Lung (tissue), 12 donors: Measurements from ENCODE around the gene GALNT10. TPM values are rescaled to one million over a fixed set of nuclear protein-coding genes. Genes with fewer than 3 reads are reported as not detected.

Experiments
- ATAC-seq: fragments of 200-7000 bp; cut with Tn5 transposase; one replicate; pipeline ENCODE4 v1.9.1; 2020; ENCODE audit warnings: moderate number of reproducible peaks; ENCODE audit not compliant: insufficient read depth, low FRiP score
- DNase-seq, 3 donors: peaks; one replicate each; pipeline ENCODE4 v3.0.0-alpha.2; 2013 to 2017
- H3K27ac ChIP-seq, 2 donors: one replicate each; pipeline ENCODE4 v1.5.1; 2013; ENCODE audit warnings: mild to moderate bottlenecking in 2 of 2, moderate library complexity in 2 of 2, control low read depth in 1 of 2, inconsistent platforms in 1 of 2, low read depth in 1 of 2, low read length in 1 of 2
- H3K27me3 ChIP-seq, 3 donors: one replicate each; pipeline ENCODE4 v1.5.1; 2013; ENCODE audit warnings: low read length in 2 of 3; ENCODE audit not compliant: control insufficient read depth in 3 of 3, insufficient read depth in 3 of 3
- H3K36me3 ChIP-seq, 4 donors: one replicate each; pipeline ENCODE4 v1.5.1; 2013; ENCODE audit warnings: low read length in 4 of 4, mild to moderate bottlenecking in 1 of 4, moderate library complexity in 1 of 4; ENCODE audit not compliant: control insufficient read depth in 4 of 4, insufficient read depth in 4 of 4
- H3K4me1 ChIP-seq, 5 donors: one replicate each; pipeline ENCODE4 v1.5.1; 2013; ENCODE audit warnings: low read length in 5 of 5, mild to moderate bottlenecking in 2 of 5, moderate library complexity in 1 of 5; ENCODE audit not compliant: control insufficient read depth in 5 of 5, insufficient read depth in 5 of 5
- H3K4me3 ChIP-seq: one replicate; pipeline ENCODE4 v1.5.1; 2013; ENCODE audit warnings: mild to moderate bottlenecking, control low read depth, moderate library complexity
- H3K9ac ChIP-seq, 2 donors: one replicate each; pipeline ENCODE4 v1.5.1; 2013; ENCODE audit warnings: low read length in 2 of 2, control low read depth in 1 of 2; ENCODE audit not compliant: insufficient read depth in 1 of 2
- H3K9me3 ChIP-seq, 4 donors: one replicate each; pipeline ENCODE4 v1.5.1; 2013; ENCODE audit warnings: low read length in 3 of 4, mild to moderate bottlenecking in 1 of 4, moderate library complexity in 1 of 4; ENCODE audit not compliant: control insufficient read depth in 4 of 4, insufficient read depth in 3 of 4
- CTCF ChIP-seq: IDR thresholded peaks from 2 replicates; pipeline ENCODE4 v1.5.1; 2012; ENCODE audit warnings: mild to moderate bottlenecking; ENCODE audit errors: control extremely low read depth, extremely low read depth
- WGBS, 2 donors: extraction: QIAGEN DNeasy Blood & Tissue Kit; methylation state at CpG; one replicate each; pipeline ENCODE4 v1.1.7; 2013; 5-methylcytosine and 5-hydroxymethylcytosine counted together
- polyA plus RNA-seq, 2 donors: library from polyadenylated mRNA; stranded (reverse); fragments of 200-250 nt; gene quantifications; one replicate each; pipeline ENCODE4 v1.2.1, GENCODE V29; 2013
- total RNA-seq, 2 donors: library from RNA; depleted of rRNA in 1 of 2; stranded (reverse); fragments of >200 nt in 1 of 2; gene quantifications; one replicate each; pipeline ENCODE4 v1.2.1, GENCODE V29; 2014 to 2021
- donor health status: control.
- donor health status: control.
- donor health status: Bipolar disorder and iron deficiency.
- donor health status: healthy.
- donor health status: DM: yes; HTN: yes; CAD: no.

The GALNT10 gene
- total and polyA plus RNA-seq, 4 donors = 9.0 to 70.2 (median 22.0) TPM

- no peak overlapping the region for H3K27ac ChIP-seq
- no peak for ATAC-seq
- peaks cover 0 to 7% (median 0%) of the 10 kb centered on the region in 5 donors for H3K4me1 ChIP-seq
- no peaks in the 10 kb centered on the region for H3K27me3 ChIP-seq
- H3K9me3 ChIP-seq = no peaks in the 10 kb centered on the region
- H3K36me3 ChIP-seq = no peaks in the 10 kb centered on the region
- DNase-seq = no peak
- no peak for TF ChIP-seq CTCF
- H3K9ac ChIP-seq = no peak overlapping the region
- WGBS, 2 donors = 85 to 92% methylated on average over 6 of the region's 6 CpGs
- no peak overlapping the region for H3K4me3 ChIP-seq
Measured at GRCh38 chr5:154260224-154260927, 69.8 kb downstream of the GALNT10 start.

- WGBS, 2 donors = 98 to 100% methylated on average over 2 of the region's 2 CpGs
- H3K9ac ChIP-seq = no peak overlapping the region
- DNase-seq (no peak), ATAC-seq (no peak)
- H3K27ac ChIP-seq = no peak overlapping the region
- peaks cover 0 to 7% (median 0%) of the 10 kb centered on the region in 5 donors for H3K4me1 ChIP-seq
- no peaks in the 10 kb centered on the region for H3K27me3 ChIP-seq
- H3K9me3 ChIP-seq = no peaks in the 10 kb centered on the region
- H3K36me3 ChIP-seq = no peaks in the 10 kb centered on the region
- TF ChIP-seq CTCF = no peak
- no peak overlapping the region for H3K4me3 ChIP-seq
Measured at GRCh38 chr5:154262342-154262741, 71.8 kb downstream of the GALNT10 start.

GRCh38 chr5:154264549-154265196, 74.1 kb downstream of the GALNT10 start:
- H3K9me3 ChIP-seq = no peaks in the 10 kb centered on the region
- DNase-seq (no peak), ATAC-seq (no peak)
- no peak overlapping the region for H3K4me3 ChIP-seq
- no peak for TF ChIP-seq CTCF
- H3K27me3 ChIP-seq = no peaks in the 10 kb centered on the region
- peaks cover 0 to 12% (median 0%) of the 10 kb centered on the region in 5 donors for H3K4me1 ChIP-seq
- WGBS, 2 donors = 78 to 82% methylated on average over 5 of the region's 5 CpGs
- no peaks in the 10 kb centered on the region for H3K36me3 ChIP-seq
- H3K27ac ChIP-seq = no peak overlapping the region
- no peak overlapping the region for H3K9ac ChIP-seq
